GM10847 (cell line): ENCODE measurements around the gene ZNF90.

Experiments
- POLR2A ChIP-seq: IDR thresholded peaks from 2 replicates; pipeline ENCODE4 v1.6.1; 2011; ENCODE audit not compliant: insufficient read length; ENCODE audit errors: extremely low read depth

ZNF90 gene

GRCh38 chr19:20102097-20102496 lies 24.3 kb downstream of the ZNF90 start:
- no peak for TF ChIP-seq POLR2A

- TF ChIP-seq POLR2A = no peak
Measured at GRCh38 chr19:20103091-20103740, 25.4 kb downstream of the ZNF90 start.

GRCh38 chr19:20107301-20107700 lies 29.5 kb downstream of the ZNF90 start:
- no peak for TF ChIP-seq POLR2A

- no peak for TF ChIP-seq POLR2A
Measured at GRCh38 chr19:20124879-20125278, 47.1 kb downstream of the ZNF90 start.

- TF ChIP-seq POLR2A = no peak
Measured at GRCh38 chr19:20151617-20152145, 73.9 kb downstream of the ZNF90 start.

- TF ChIP-seq POLR2A = no peak
Measured at GRCh38 chr19:20153281-20153680, 75.5 kb downstream of the ZNF90 start.

- no peak for TF ChIP-seq POLR2A
Measured at GRCh38 chr19:20154636-20155035, 76.8 kb downstream of the ZNF90 start.

GRCh38 chr19:20162821-20163220 lies 85.0 kb downstream of the ZNF90 start:
- TF ChIP-seq POLR2A = no peak

GRCh38 chr19:20164456-20164855 lies 86.7 kb downstream of the ZNF90 start:
- no peak for TF ChIP-seq POLR2A

GRCh38 chr19:20165971-20166592 lies 88.3 kb downstream of the ZNF90 start:
- TF ChIP-seq POLR2A = no peak

- peak; percentile 55 for TF ChIP-seq POLR2A
Measured at GRCh38 chr19:20167020-20167644, 89.3 kb downstream of the ZNF90 start, which contains the start of gene ZNF486. ZNF486 (plus strand) TSS chr19:20167214; CDS start chr19:20167331, 117 bp downstream.

GRCh38 chr19:20167651-20168122 lies 89.9 kb downstream of the ZNF90 start:
- TF ChIP-seq POLR2A = no peak
